K562 (cell line): ENCODE results near the gene PDCD1LG2. TPM values are rescaled to one million over a fixed set of nuclear protein-coding genes. Genes with fewer than 3 reads are reported as not detected.

ENCODE experiments used
- ATAC-seq: fragments of 200-7000 bp; cut with Tn5 transposase; 3 replicates; pipeline ENCODE4 v1.9.1; 2020; ENCODE audit warnings: moderate library complexity
- BruUV-seq: library from RNA; stranded (reverse); fragments of 400-500 nt; replicated peaks from 2 replicates; lab custom pipeline; 2021; lab: Mats Ljungman, UMichigan
- CTCF ChIA-PET: fragments of 300-600 bp; formaldehyde crosslinking; extraction: SDS; loops from one replicate; lab custom pipeline; 2021; ENCODE audit warnings: low intra/inter-chr PET ratio; lab: Yijun Ruan, JAX
- POLR2A ChIA-PET: fragments of 300-600, 350-650 bp; sonication (Branson Sonifier 250); formaldehyde crosslinking; extraction: SDS; loops from one replicate; lab custom pipeline; 2021; ENCODE audit warnings: antibody characterized with exemption, inconsistent platforms; lab: Yijun Ruan, JAX
- DNase-seq, 4 experiments: peaks; one replicate each; pipeline versions ENCODE4 v3.0.0 to v3.0.0-alpha.2; 2011 to 2018; ENCODE audit warnings: low spot score in 3 of 4, mixed read lengths in 3 of 4; ENCODE audit errors: extremely low read depth in 1 of 4
- FAIRE-seq: peaks from 2 replicates; lab custom pipeline; 2011; peaks lifted over from hg19 to GRCh38; lab: Jason Lieb, UNC
- H2AFZ ChIP-seq: 2 replicates; pipeline ENCODE4 v1.6.0; 2011; ENCODE audit warnings: low read depth, low read length, control low read depth, inconsistent platforms
- H3K27ac ChIP-seq: fragments of 200-600 bp; 3 replicates; pipeline ENCODE4 v1.8.0; 2011; ENCODE audit warnings: low read depth, mild to moderate bottlenecking, control low read depth, inconsistent platforms, low read length, moderate library complexity, mixed read lengths; ENCODE audit errors: extremely low read depth
- H3K27me3 ChIP-seq, 2 experiments: fragments of 300-600 bp in 1 of 2; 2 replicates in 1 of 2; 3 replicates in 1 of 2; pipeline versions ENCODE4 v1.6.0 to v1.8.0; 2011; ENCODE audit warnings: inconsistent platforms in 2 of 2, low read length in 2 of 2, mild to moderate bottlenecking in 1 of 2, mixed read lengths in 1 of 2, moderate library complexity in 1 of 2; ENCODE audit not compliant: control insufficient read depth in 2 of 2, insufficient read depth in 2 of 2
- H3K36me3 ChIP-seq: fragments of 300-600 bp; 3 replicates; pipeline ENCODE4 v1.8.0; 2011; ENCODE audit warnings: mild to moderate bottlenecking, low read length, inconsistent platforms; ENCODE audit not compliant: control insufficient read depth, insufficient read depth
- H3K4me1 ChIP-seq, 2 experiments: fragments of 200-600 bp in 1 of 2; replicated peaks in 1 of 2; 2 replicates in 1 of 2; 3 replicates in 1 of 2; pipeline versions ENCODE4 v1.5.1 to v1.8.0; 2011; ENCODE audit warnings: inconsistent platforms in 2 of 2, low read length in 2 of 2, mild to moderate bottlenecking in 1 of 2, mixed read lengths in 1 of 2, moderate library complexity in 1 of 2; ENCODE audit not compliant: control insufficient read depth in 2 of 2, insufficient read depth in 2 of 2
- H3K4me2 ChIP-seq: 2 replicates; pipeline ENCODE4 v1.6.1; 2011; ENCODE audit warnings: low read length, control low read depth, inconsistent platforms, mixed read lengths; ENCODE audit not compliant: insufficient read depth
- H3K4me3 ChIP-seq: fragments of 200-600 bp; sonication (generic), shearing (Covaris generic); 2 replicates; pipeline ENCODE4 v1.5.1; 2016; ENCODE audit warnings: control low read depth, inconsistent platforms
- H3K79me2 ChIP-seq: fragments of 200-600 bp; 3 replicates; pipeline ENCODE4 v1.8.0; 2011; ENCODE audit warnings: low read length, inconsistent platforms; ENCODE audit not compliant: control insufficient read depth, insufficient read depth
- H3K9ac ChIP-seq, 2 experiments: 2 replicates each; pipeline versions ENCODE4 v1.6.0 to v1.6.1; 2011; ENCODE audit warnings: low read depth in 2 of 2, low read length in 2 of 2, control low read depth in 1 of 2, inconsistent platforms in 1 of 2, mild to moderate bottlenecking in 1 of 2, mixed read lengths in 1 of 2; ENCODE audit not compliant: insufficient read depth in 1 of 2
- H3K9me1 ChIP-seq: one replicate; pipeline ENCODE4 v1.6.0; 2011; ENCODE audit warnings: inconsistent platforms, mild to moderate bottlenecking, low read length, moderate library complexity; ENCODE audit not compliant: control insufficient read depth, insufficient read depth
- H3K9me3 ChIP-seq: replicated peaks from 2 replicates; pipeline ENCODE4 v1.5.1; 2011; ENCODE audit warnings: low read depth, low read length, inconsistent platforms; ENCODE audit not compliant: control insufficient read depth, insufficient read depth
- H4K20me1 ChIP-seq: replicated peaks from 2 replicates; pipeline ENCODE4 v1.6.1; 2011; ENCODE audit warnings: low read length, inconsistent platforms, mixed read lengths; ENCODE audit not compliant: control insufficient read depth, insufficient read depth
- KDM4B ChIP-seq, 2 experiments: fragments of 450-650 bp in 1 of 2; sonication (generic) in 1 of 2; IDR thresholded peaks; 2 replicates each; pipeline ENCODE4 v1.6.1; 2016 to 2017; ENCODE audit warnings: borderline replicate concordance in 2 of 2, antibody characterized with exemption in 1 of 2, low read depth in 1 of 2, mild to moderate bottlenecking in 1 of 2
- TBP ChIP-seq: optimal IDR thresholded peaks from 2 replicates; pipeline ENCODE3; 2011; ENCODE audit warnings: low read depth, low read length, improper control_type of control experiment
- WGBS: fragments of 100-300 bp; shearing (Covaris generic); methylation state at CpG from one replicate; pipeline ENCODE4 v1.1.6; 2016; ENCODE audit warnings: low coverage, mixed read lengths; ENCODE audit not compliant: insufficient coverage; ENCODE audit errors: missing lambda C conversion rate; 5-methylcytosine and 5-hydroxymethylcytosine counted together
- in situ Hi-C: fragments of 300-500 bp; cut with MboI; formaldehyde crosslinking; loops from 4 replicates; pipeline ENCODE4 v1.15.0; 2018; ENCODE audit warnings: inconsistent platforms, mixed read lengths
- intact Hi-C: fragments of 100-400 bp; cut with micrococcal nuclease; formaldehyde crosslinking; loops from 2 replicates; pipeline ENCODE4 v1.14.2; 2022
- polyA plus RNA-seq, 8 experiments: library from polyadenylated mRNA; depleted of rRNA in 4 of 8; stranded (reverse) in 5 of 8; unstranded in 3 of 8; fragments of >200 nt; fragmentation: Nextera tagmentation in 2 of 8; fragmentation: Illumina TruSeq in 1 of 8; extraction: Ambion mirVana in 2 of 8; extraction: Trizol in 1 of 8; gene quantifications; 2 replicates each; pipeline versions ENCODE4 v1.2.1 to v1.2.3, GENCODE V29; 2011 to 2014; ENCODE audit warnings: inconsistent platforms in 1 of 8, missing spikeins in 1 of 8
- total RNA-seq, 7 experiments: library from RNA; depleted of rRNA in 6 of 7; stranded (reverse); fragments of >200 nt in 6 of 7; fragmentation: Illumina TruSeq in 2 of 7; extraction: Trizol in 2 of 7; gene quantifications; 2 replicates each; pipeline versions ENCODE4 v1.2.1 to v1.2.3, GENCODE V29; 2011 to 2021; ENCODE audit warnings: low replicate concordance in 1 of 7
- TF ChIP-seq, protein P1 (sequence below), 2 experiments: fragments of 450-650 bp; formaldehyde crosslinking in 1 of 2; IDR thresholded peaks; 2 replicates each; pipeline versions ENCODE4 v1.4.0 to v1.6.1; 2014 to 2020; ENCODE audit warnings: mild to moderate bottlenecking in 2 of 2, borderline replicate concordance in 1 of 2, low read depth in 1 of 2

PDCD1LG2 gene
- total and polyA plus RNA-seq, 9 of the 15 experiments (the other 6 are each of a cell fraction or from before 2014, with no cell fraction given), result not detected

DNA sequence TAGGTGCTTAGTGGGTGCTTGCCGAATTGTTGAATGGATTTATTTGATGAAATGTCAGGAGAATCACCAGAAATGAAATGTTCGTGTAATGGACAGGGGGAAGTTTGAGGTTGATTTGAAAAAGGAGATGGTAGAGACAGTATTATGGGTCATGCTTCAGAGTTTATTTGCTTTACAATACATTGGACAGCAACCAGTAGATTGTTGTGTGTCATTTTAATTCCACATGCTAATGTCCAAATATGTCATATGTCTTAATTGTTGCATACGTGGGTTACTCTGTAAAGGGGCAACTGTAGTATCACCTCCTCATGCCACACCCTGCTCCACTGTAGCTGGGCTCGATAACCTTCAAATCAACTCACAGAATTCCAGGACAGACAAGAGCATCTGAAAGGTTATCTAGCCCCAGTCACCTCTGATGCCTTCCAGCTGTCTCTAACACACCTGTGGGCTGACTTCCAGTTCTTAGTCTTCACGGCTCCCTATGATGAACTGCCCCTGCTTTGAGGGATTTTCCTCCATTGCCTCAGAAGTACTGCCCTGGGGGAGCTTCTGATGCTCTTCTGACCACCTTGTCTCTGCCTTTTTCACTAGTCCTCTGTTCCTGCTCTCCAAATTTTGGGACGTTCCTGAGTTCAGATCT, 1.7 kb downstream of the PDCD1LG2 start:
- DNase-seq, result no peak
- no peak for FAIRE-seq
- WGBS, result 7% methylated on average over 6 of the region's 6 CpGs
- Histone ChIP-seq H3K4me1 (no peaks in the 10 kb centered on the region), H3K4me3 (no peak overlapping the region), H4K20me1 (no peaks in the 10 kb centered on the region), H3K27ac (no peak overlapping the region), H3K9ac (no peak overlapping the region), H3K9me1 (no peaks in the 10 kb centered on the region), H3K27me3 (no peaks in the 10 kb centered on the region; a peak in 1 of 5 replicates), H3K79me2 (no peaks in the 10 kb centered on the region), H2AFZ (no peak overlapping the region), H3K9me3 (no peaks in the 10 kb centered on the region), H3K4me2 (no peak overlapping the region), H3K36me3 (no peaks in the 10 kb centered on the region)
- no peak for ATAC-seq
- in situ Hi-C loops (no loop called here), intact Hi-C loops (no loop called here)
- CTCF ChIA-PET, result no interaction called here
- BruUV-seq, result no TSS peak
- POLR2A ChIA-PET, result no interaction called here
- TF ChIP-seq, protein P1, sequence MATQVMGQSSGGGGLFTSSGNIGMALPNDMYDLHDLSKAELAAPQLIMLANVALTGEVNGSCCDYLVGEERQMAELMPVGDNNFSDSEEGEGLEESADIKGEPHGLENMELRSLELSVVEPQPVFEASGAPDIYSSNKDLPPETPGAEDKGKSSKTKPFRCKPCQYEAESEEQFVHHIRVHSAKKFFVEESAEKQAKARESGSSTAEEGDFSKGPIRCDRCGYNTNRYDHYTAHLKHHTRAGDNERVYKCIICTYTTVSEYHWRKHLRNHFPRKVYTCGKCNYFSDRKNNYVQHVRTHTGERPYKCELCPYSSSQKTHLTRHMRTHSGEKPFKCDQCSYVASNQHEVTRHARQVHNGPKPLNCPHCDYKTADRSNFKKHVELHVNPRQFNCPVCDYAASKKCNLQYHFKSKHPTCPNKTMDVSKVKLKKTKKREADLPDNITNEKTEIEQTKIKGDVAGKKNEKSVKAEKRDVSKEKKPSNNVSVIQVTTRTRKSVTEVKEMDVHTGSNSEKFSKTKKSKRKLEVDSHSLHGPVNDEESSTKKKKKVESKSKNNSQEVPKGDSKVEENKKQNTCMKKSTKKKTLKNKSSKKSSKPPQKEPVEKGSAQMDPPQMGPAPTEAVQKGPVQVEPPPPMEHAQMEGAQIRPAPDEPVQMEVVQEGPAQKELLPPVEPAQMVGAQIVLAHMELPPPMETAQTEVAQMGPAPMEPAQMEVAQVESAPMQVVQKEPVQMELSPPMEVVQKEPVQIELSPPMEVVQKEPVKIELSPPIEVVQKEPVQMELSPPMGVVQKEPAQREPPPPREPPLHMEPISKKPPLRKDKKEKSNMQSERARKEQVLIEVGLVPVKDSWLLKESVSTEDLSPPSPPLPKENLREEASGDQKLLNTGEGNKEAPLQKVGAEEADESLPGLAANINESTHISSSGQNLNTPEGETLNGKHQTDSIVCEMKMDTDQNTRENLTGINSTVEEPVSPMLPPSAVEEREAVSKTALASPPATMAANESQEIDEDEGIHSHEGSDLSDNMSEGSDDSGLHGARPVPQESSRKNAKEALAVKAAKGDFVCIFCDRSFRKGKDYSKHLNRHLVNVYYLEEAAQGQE (IDR thresholded peaks at IDR 0.05; ENCODE audit: borderline replicate concordance), result peak; percentile 32; the same call in 1 of the 2 replicates
- TF ChIP-seq, protein P1 (CRISPR knock-in tag; IDR thresholded peaks at IDR 0.05; ENCODE audit: low read depth), result no peak
- no peak for TF ChIP-seq TBP
- no peak for TF ChIP-seq KDM4B (IDR thresholded peaks at IDR 0.05; ENCODE audit: borderline replicate concordance in 2 of 2, low read depth in 1 of 2)
